Endometrium (tissue), 2 donors: ENCODE measurements around the gene SMURF1.

Experiments used
- FAIRE-seq: peaks from 2 replicates; lab custom pipeline; 2012; peaks lifted over from hg19 to GRCh38; lab: Jason Lieb, UNC
- donor health status: control.
- donor health status: control.

Gene SMURF1

DNA sequence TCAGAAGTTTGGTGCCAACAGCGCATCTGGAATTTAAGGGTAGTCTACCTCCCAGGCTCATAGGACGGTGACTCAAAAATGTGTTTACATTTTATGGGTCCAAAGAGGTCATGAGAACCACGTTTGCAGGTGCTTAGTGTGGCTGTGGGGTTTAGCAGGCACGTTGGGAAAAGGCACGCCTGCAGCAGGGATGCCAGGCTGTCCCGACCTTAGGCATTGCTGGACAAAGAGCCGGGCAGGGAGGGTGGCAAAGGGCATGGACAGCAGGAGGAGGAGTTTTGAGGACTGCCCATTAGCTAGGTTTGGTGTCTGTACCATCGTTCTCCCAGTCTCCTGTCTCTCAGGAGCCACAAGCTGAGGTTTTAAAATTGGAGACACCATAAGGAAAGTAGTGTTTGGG lies 161.2 kb downstream of the SMURF1 start:
- FAIRE-seq, result no peak

GRCh38 chr7:98981701-98982100 lies 162.2 kb downstream of the SMURF1 start:
- FAIRE-seq, result no peak

GRCh38 chr7:98978672-98979071 lies 165.2 kb downstream of the SMURF1 start:
- FAIRE-seq, result no peak
